GM21515 (cell line): ENCODE results near the gene CLCN1.
"Not testable (repeated sequence)": the region's sequence is repeated elsewhere in the genome, so short reads cannot be mapped to it uniquely, and the experiment has no call there.

Experiments used
- ATAC-seq: cut with Tn5 transposase; IDR thresholded peaks from one replicate; pipeline ENCODE4 v1.9.1; 2021; ENCODE audit not compliant: unreplicated experiment

The CLCN1 gene

GRCh38 chr7:143315776-143316175 is at the start of gene CLCN1:
Gene CLCN1, plus strand, starts transcription at chr7:143316111. Its CDS starts 102 bp downstream, at chr7:143316213.
- no peak for ATAC-seq

- ATAC-seq, result no peak
Measured at GRCh38 chr7:143269251-143269650, 46.7 kb upstream of the CLCN1 start.

- ATAC-seq, result no peak
Measured at GRCh38 chr7:143271240-143271639, 44.7 kb upstream of the CLCN1 start.

GRCh38 chr7:143272871-143273270 is 43.0 kb upstream of the CLCN1 start:
- no peak for ATAC-seq

GRCh38 chr7:143279186-143280098 is 36.5 kb upstream of the CLCN1 start:
- no peak for ATAC-seq

- no peak for ATAC-seq
Measured at GRCh38 chr7:143280160-143280559, 35.8 kb upstream of the CLCN1 start.

- ATAC-seq, result no peak
Measured at GRCh38 chr7:143280566-143280965, 35.3 kb upstream of the CLCN1 start.

- no peak for ATAC-seq
Measured at GRCh38 chr7:143281529-143281928, 34.4 kb upstream of the CLCN1 start.

- ATAC-seq, result no peak
Measured at GRCh38 chr7:143282124-143282523, 33.8 kb upstream of the CLCN1 start.

- no peak for ATAC-seq
Measured at GRCh38 chr7:143283381-143283780, 32.5 kb upstream of the CLCN1 start.

- no peak for ATAC-seq
Measured at GRCh38 chr7:143284591-143285469, 31.1 kb upstream of the CLCN1 start, which contains the start of gene TMEM139. Gene TMEM139, plus strand, starts transcription at chr7:143284958. Its CDS starts 1,000 bp downstream, at chr7:143285958.

- no peak for ATAC-seq
Measured at GRCh38 chr7:143285470-143285778, 30.5 kb upstream of the CLCN1 start.

GRCh38 chr7:143285806-143286521 is 29.9 kb upstream of the CLCN1 start:
- no peak for ATAC-seq

- ATAC-seq, result no peak
Measured at GRCh38 chr7:143286522-143286890, 29.4 kb upstream of the CLCN1 start.

- ATAC-seq, result no peak
Measured at GRCh38 chr7:143287339-143287934, 28.5 kb upstream of the CLCN1 start.

- peak; percentile 91 for ATAC-seq
Measured at GRCh38 chr7:143287935-143288826, 27.7 kb upstream of the CLCN1 start, which contains the start of gene CASP2. Gene CASP2, plus strand, starts transcription at chr7:143288351. Its CDS starts 105 bp downstream, at chr7:143288456.

- peak; percentile 2 for ATAC-seq
Measured at GRCh38 chr7:143288836-143289235, 27.1 kb upstream of the CLCN1 start.

GRCh38 chr7:143289421-143289820 is 26.5 kb upstream of the CLCN1 start:
- ATAC-seq, result no peak

- not testable (repeated sequence) for ATAC-seq
Measured at GRCh38 chr7:143289888-143290287, 26.0 kb upstream of the CLCN1 start.

- ATAC-seq, result no peak
Measured at GRCh38 chr7:143290293-143290692, 25.6 kb upstream of the CLCN1 start.
